DMS53 (cell line): ENCODE results near the gene ALS2.
A peak's percentile ranks its signal among the peaks of the same experiment; 100 is the strongest.
"Not testable (repeated sequence)": the region's sequence is repeated elsewhere in the genome, so short reads cannot be mapped to it uniquely, and the experiment has no call there.

Source experiments
- DNase-seq: peaks from one replicate; lab custom pipeline; 2025; lab: John Stamatoyannopoulos, UW

Gene ALS2

DNA sequence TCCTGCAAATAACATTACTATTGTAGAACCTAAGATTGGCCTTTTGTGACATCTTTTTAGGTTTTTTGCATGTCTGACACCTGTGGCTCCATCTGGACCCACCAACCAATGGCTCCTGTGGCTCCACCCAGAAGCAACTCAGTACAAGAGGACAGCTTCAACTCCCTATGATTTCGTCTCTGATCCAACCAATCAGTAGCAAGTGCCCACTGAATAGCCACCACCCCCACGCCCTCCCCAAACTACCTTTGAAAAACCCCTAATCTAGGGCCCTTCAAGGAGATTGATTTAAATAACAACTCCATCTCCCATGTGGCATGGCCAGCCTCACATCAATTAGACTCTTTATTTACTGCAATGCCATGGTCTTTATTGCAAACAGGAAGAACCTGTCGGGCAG, 105.9 kb downstream of the ALS2 start:
- no peak for DNase-seq

DNA sequence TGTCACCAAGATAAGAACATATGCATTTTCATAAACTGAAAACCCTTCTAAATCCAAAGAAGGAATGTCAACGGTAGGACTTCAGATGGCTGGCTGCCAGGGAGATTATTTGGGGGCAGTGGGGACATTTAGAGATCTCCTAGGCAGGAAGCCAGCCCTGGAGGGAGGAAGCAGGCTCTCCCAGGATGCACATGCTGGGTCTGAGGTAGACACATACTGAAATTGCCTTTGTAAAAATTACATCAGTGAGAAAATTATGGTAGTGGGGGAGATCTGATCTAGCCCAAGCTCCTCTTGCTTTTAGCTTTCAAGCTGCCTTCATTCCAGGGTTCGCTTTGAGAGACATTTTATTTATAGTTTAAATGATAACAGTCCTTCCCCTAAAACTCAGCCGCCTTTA, 106.4 kb downstream of the ALS2 start:
- no peak for DNase-seq

DNA sequence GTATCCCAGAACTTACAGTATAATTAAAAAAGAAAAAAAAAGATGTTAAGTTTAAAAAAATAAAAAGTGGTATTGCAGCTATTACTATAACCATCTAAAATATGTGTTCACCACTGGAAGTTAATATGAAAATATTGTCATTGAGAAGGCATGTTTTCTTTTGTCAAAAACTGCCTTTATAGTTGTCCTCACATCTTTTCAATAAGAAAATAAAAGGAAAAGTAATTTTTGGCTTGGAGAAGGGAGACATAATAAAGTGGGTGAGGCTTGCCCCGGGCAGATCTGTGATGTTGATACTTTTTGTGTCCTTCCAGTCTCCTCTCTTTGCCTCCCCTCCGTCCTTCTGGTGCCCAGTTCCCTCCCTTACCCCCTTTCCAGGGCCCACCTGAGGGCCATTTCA, 107.2 kb downstream of the ALS2 start:
- no peak for DNase-seq

DNA sequence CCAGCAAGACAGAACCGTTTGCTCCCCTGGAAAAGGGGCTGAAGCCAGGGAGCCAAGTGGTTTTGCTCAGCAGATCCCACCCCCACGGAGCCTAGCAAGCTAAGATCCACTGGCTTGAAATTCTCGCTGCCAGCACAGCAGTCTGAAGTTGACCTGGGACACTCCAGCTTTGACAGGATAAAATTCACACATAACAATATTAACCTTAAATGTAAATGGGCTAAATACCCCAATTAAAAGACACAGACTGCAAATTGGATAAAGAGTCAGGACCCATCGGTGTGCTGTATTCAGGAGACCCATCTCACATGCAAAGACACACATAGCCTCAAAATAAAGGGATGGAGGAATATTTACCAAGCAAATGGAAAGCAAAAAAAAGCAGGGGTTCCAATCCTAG, 109.5 kb downstream of the ALS2 start:
- not testable (repeated sequence) for DNase-seq

DNA sequence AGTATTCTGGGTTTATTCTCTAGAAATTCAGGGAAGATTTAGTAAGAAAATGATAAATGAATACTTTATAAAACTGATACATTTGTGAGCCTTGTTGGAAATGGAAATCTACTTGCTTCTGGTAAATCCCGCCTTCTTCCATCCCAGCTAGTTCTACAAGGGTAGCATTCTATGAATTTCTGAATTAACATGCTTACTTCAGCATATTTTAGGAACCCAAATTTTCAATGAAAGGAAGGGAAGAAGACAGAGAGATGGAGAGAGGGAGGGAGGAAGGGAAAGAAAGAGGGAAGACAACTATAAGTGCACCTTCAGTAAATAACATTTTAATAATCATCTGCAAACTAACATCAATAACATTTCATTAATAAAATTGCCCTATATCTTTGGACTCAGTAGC, 110.9 kb downstream of the ALS2 start:
- no peak for DNase-seq

DNA sequence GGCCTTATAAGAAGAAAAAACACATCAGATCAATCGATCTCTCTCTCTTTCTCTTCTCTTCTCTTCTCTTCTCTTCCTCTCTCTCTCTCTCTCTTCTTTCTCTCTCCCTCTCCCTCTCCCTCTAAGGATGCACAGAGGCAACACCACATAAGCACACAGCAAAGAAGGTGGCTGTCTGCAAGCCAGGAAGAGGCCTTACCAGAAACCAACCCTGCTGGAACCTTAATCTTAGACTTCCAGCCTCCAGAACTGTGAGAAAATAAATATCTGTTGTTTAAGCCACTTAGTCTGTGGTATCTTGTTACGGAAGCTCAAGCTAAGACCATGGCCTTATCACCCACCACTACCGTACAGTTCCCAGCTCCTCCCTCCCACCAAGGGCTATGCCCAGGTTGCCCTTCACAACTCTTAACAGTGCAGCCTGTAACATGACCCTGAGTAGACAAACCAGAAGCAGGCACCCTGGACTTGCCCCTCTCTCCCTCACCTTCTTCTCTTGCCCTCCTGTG, 112.3 kb downstream of the ALS2 start:
- peak; percentile 27 for DNase-seq

DNA sequence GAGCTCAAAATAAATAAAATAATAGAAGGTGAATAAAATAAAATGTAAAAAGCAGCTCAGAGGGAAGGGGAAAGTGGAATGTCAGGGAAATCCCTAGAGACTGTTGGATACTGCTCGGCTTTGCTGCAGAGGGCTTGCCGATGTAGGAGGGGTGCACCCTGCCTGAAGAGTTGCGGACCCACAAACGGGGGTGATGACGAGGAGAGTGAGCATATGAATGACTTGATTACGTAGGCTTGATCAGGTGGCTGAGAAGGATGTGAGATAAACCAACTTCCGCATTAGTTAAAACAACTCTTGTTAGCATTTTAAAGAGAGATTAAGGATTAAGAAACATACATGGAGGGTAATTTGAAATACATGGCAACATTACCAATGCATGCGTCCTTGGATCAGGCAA, 116.4 kb downstream of the ALS2 start:
- no peak for DNase-seq

DNA sequence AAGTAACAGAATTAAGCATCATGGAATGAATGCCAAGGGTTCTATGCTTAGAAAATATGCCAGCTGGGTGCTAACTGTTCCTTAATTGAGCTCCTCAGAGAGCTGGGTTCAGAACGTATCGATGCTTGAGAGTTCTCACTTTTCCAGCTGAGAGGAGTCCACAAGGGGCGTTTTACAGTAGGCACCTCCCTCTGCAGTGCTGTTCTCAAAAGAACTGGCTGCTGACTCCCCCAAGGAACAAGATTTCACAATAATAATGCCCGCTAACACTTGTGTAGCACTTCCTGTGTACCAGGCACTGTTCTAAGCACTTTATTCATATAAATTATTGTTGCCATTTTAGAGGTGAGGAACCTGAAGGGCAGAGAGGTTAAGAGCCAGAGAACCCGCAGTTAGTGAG, 119.4 kb downstream of the ALS2 start:
- DNase-seq = no peak

DNA sequence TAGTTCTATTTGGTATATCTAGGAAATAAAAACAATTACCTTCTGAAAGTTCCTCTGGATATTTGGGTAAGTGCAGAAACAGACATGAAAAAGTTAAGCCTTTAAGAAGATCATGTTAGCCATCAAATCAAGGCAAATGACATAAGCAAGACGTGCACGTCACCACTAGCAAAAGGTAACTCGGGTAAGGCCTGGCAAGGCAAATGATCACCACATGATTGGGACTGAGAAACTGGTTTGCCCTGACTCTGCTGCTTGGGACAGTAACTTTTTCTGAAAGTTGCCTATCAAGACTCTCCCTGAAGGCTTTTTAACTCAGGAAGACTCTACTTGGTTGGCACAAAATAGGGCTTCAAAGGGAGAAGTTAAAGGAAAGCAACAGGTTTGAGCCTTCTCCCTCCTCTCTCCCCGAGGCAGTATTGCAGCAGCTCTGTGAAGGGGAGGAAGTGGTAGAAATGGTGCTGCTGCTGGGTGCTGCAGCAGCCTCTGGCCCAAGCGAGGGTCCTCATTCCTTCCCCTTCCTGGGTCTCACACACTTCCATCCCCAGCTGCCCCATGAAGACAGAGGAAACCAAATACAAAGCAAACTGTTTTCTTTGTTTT, 120.3 kb downstream of the ALS2 start:
- DNase-seq = no peak

DNA sequence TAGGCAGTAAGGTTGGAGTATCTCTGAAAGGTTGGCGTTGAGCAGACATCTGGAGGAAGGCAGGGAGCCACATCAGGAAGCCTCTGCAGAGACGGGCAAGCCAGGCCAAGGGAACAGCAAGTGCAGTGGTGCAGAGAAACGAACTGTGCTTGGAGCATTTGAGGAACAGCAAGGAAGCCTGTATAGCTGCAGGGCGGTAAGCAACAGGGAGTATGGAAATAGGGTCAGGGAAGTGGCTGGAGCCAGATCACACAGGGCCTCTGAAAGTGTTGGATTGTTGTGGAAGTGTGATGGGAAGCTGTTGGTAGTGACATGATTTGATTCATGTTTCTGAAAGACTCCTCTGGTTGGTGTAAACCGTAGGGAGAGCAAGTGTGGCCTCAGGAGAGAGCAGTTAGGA, 124.0 kb downstream of the ALS2 start:
- DNase-seq = no peak

DNA sequence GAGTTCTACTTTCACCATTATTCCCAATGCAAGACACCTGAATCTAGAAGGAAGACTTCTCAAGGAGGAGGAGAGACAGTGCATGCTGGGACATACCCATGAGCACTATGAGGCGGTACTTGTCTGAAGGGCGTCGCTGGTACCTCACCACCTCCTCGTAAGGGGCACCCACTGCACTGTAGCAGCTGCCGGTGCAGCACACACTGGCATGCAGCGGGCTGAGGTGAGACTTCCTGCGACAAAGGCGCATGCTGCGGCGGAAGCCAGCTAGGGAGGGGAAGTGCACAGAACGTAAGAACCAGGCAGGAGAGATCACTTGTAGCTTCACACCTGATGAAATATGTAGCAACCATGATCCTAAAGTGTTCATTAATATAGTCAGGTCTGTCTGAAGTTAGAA, 124.6 kb downstream of the ALS2 start:
- DNase-seq = no peak

DNA sequence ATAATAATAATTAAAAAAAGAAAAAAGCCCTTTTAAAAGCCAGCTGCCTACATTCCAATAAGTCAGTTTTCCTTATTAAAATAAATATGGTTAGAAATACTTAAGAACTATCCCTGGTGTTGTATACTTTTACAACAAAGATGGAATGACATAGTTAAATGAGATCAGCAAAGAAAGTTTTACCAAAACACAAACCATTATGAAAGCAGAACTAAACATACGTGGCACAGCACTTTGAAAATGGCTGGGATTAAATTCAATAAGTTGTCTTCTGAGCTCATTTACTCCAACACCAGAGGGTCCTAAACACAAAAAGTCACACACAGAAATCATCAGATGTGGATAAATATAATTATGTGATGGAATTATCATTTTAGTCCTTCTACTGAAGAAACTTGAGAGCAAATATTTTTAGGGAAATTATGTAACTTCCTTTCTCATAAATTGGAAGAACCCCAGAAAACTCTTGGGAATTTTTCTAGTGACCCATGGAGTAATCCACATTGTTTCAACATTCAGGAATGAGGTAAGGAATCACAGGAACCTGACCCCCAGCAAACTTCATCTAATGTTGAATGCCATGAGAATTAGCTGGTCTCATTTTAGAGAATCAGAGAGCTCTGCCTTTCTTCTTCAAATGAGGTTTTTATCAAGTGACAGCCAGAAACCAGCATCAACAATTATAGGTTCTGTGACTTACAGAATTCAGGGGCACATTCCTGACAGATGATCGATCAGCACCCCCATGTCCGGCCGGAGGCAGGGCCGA, 125.9 kb downstream of the ALS2 start:
- no peak for DNase-seq

DNA sequence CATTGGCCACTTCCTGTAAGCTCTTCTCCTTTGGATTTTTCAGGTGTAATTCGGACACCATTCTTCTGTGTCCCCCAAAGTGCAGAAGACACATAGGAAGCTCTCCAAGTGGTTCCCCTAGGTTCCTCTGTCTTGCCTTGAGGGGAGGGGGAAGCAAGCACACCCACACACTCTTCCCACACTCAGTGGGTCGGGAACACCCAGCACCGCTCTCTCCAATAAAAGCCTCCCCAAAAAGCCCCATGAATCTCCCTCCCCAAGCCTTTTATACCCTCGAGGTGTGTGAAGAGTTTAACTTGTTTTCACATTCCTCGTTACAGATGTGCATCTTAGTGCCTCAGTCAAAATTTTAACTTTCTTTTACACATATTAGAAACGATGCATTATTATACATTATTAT, 127.5 kb downstream of the ALS2 start:
- no peak for DNase-seq
